ENCODE results near the gene HTT. TPM values are rescaled to one million over a fixed set of nuclear protein-coding genes. Genes with fewer than 3 reads are reported as not detected.
"Not testable (repeated sequence)": the region's sequence is repeated elsewhere in the genome, so short reads cannot be mapped to it uniquely, and the experiment has no call there.

Gene HTT
- total RNA-seq, 2 experiments from 2014 or later: 52.5 to 55.7 TPM

DNA sequence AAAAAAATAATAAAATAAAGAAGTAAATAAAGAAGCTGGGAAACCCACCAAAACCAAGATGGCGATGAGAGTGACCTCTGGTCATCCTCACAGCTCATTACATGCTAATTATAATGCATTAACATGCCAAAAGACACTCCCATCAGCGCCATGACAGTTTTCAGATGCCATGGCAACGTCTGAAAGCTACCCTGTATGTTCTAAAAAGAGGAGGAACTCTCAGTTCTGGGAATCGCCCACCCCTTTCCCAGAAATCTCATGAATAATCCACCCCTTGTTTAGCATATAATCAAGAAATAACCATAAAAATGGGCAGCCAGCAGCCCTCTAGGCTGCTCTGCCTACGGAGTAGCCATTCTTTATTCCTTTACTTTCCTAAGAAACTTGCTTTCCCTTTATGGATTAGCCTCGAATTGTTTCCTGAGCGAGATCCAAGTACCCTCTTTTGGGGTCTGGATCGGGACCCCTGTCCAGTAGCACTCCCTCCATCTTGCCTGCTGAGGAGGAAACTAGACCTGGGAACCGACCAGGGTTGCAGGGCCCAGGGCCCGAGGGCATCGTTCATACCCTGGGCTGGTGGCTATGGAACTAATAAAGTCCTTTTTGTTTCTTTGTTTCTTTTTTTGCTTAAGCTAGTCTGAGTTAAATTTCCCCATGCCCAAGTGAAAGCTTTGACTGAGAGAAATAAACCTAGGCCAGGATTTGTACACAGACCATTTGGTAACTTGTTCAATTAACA is 31.0 kb upstream of the HTT start:
- ChIA-PET POLR2A (interaction anchor here (0.5 kb wide), 1 partner anchor 80 kb away, joined by 3 read pairs; the partner anchor contains the start of genes GRK4 and NOP14), CTCF (interaction anchor here (1.0 kb wide), 1 partner anchor 34 kb away, joined by 5 read pairs; no protein-coding TSS in a partner anchor)

DNA sequence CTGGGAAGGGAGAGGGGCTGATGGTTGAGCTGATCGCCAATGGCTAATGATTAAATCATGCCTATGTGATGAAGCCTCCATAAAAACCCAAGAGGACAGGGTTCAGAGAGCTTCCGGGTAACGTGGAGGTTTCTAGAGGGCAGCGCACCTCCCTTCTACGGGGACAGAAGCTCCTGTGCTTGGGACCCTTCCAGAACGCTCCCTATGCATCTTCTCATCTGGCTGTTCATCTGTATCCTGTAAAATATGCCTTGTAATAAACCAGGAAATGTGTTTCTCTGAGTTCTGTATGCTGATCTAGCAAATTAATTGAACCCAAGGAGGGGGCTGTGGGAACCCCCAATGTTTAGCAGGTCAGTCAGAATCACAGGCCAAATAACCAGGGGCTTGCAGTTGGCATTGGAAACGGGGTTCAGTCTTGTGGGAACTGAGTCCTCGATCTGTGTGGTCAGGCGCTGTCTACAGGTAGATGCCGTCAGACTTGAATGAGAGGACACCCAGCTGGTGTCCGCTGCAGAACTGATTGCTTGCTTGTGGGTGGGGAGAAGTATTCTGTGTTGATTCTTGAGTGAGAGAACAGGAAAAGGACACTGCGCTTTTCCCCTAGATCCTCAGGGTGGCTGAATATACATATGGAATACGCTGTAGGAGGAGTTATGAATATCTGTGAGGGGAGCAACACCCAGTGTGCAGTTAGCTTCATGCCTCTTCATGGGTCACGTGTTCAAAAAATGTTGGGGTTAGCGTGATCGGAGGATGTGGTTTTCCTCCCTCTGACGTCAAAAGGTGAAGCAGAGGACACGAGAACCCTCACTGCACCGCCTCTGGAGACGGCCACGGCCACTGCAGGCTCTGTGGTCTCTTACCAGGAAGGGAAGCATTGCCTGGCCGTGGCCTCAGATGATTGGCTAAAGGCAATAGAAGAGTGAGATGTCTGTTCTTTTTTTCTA is 29.3 kb upstream of the HTT start:
- POLR2A ChIA-PET: no interaction called here
- CTCF ChIA-PET: interaction anchor here (0.6 to 1.0 kb wide), 3 partner anchors 32 to 146 kb away, joined by 3 to 4 read pairs (median 3); partner anchors contain the start of genes GRK4 and NOP14

DNA sequence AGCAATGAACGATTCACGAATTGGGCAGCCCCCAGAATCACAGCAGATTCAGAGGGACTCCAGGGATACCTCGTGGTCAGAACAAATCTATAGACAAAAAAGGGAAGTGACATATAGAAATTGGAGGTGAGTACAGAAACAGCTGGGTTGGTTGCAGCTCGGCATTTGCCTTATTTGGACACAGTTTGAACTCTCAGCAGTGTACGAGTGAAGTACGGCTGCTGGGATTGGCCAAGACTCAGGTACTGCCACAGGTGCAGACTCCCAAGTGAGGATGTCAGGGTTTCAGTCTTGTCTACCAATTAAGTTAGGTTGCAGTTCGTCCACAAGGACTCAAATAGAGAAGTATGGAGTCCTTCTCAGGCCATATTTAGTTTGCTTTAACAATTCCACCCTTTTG is 28.3 kb upstream of the HTT start:
- ChIA-PET CTCF (interaction anchor here (1.4 to 2.7 kb wide), 2 partner anchors 9 to 15 kb away, joined by 4 to 7 read pairs; no protein-coding TSS in a partner anchor), POLR2A (no interaction called here)

DNA sequence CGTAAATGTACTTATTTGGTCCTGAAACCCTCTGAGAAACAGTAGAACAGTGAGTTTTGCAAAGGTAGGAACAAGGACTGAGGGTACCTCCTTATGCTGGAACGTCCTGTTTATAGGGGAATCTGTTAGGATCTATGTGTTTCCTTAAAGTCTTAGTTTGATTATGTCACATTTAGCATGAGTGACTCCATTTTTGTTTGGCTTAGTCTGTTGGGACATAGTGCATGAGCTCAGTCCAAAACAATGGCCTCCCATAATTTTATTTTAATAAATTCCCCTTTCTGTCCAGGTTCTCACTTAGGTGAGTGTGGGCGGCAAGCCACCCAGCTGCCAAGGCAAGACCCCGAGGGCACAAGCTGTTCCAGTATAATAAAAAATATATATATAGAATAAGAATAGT is 27.9 kb upstream of the HTT start:
- ChIA-PET POLR2A (no interaction called here), CTCF (interaction anchor here (1.4 to 2.7 kb wide), 2 partner anchors 10 to 14 kb away, joined by 4 to 7 read pairs; no protein-coding TSS in a partner anchor)

DNA sequence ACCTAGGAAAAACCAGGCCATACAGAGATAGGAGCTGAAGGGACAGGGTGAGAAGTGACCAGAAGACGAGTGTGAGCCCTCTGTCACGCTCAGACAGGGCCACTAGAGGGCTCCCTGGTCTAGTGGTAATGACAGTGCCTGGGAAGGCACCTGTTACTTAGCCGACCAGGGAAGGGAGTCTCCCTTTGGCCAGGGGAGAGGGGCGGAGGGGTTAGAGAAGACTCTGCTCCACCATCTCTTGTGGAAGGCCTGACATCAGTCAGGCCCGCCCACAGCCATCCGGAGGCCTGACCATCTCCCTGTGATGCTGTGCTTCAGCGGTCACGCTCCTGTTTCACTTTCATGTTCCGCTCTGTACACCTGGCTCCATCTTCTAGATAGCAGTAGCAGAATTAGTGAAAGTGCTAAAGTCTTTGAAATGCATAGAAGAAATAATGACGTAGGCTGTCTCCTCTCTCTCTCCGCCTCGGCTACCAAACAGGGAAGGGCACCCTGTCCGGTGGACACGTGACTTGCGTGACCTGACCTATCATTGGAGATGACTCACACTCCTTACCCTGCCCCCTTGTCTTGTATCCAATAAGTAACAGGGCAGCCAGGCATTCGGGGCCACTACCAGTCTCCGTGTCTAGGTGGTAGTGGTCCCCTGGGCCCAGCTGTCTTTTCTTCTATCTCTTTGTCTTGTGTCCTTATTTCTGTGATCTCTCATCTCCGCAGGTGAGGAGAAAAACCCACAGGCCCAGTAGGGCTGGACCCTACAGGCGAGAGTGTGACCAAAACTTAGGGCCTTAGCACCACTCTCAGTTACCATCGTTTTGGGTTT is 26.8 kb upstream of the HTT start:
- POLR2A ChIA-PET: interaction anchor here (0.6 kb wide), 1 partner anchor 77 kb away, joined by 4 read pairs; no protein-coding TSS in a partner anchor
- CTCF ChIA-PET: interaction anchor here (1.4 to 2.7 kb wide), 2 partner anchors 11 to 13 kb away, joined by 4 to 7 read pairs; no protein-coding TSS in a partner anchor

DNA sequence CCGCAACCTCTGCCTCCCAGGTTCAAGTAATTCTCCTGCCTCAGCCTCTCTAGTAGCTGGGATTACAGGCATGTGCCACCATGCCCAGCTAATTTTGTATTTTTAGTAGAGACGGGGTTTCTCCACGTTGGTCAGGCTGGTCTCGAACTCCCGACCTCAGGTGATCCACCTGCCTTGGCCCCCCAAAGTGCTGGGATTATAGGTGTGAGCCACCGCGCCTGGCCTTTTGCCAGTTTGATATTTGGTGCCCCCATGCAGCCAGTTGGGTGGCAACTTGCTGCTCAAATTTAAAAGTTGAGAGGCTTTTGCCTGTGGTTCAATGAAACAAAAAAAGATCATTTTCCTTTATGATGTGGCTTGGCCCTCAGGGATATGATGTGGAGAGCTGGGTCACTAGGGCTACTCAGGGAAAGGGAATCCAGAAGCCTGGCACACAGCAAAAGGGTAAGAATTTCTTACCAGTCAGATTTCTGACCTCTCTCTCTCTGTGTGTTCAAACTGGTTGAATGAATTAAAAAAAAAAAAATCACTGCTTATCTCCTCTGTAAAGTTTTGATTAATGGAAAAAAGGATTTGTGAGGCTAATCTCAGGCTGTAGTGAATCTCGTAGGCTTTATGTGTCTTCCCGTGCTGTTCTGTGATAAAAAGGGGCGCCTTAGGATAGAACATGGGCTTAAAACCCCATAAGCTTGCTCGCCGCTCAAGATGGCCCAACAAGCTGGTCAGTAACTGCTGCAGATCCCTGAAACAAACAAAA is 23.2 kb upstream of the HTT start:
- POLR2A ChIA-PET, CTCF ChIA-PET: not testable (repeated sequence)

DNA sequence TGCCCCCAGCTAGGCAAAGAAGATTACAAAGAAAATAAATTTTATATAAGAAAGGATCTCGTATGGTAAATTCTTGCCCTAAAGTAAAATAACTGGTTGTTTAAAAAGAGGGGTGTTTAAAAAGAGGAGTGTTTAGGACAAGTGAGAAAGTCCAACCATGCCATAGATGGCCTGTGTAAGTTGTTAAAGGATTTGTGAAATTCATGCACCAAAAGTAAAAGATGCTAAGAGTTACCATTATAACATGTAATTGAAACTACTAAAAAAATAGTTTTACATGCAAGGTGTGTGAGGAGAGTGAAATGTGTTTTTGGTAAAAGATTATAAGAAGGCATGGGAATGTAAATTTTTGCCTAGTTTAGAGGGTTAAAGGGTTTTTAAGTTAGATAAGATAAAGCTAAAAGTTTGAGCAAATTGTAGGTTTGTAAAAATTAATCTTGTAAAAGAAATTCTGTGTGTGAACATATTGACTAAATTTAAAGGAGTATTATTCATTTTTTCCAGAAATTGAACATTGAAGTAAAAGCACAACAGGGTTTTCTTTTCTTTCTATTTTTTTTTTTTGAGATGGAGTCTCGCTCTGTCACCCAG is 20.2 kb upstream of the HTT start:
- ChIA-PET CTCF (interaction anchor here (0.7 kb wide), 1 partner anchor 90 kb away, joined by 5 read pairs; no protein-coding TSS in a partner anchor), POLR2A (interaction anchor here (0.7 kb wide), 1 partner anchor 19 kb away, joined by 3 read pairs; no protein-coding TSS in a partner anchor)

DNA sequence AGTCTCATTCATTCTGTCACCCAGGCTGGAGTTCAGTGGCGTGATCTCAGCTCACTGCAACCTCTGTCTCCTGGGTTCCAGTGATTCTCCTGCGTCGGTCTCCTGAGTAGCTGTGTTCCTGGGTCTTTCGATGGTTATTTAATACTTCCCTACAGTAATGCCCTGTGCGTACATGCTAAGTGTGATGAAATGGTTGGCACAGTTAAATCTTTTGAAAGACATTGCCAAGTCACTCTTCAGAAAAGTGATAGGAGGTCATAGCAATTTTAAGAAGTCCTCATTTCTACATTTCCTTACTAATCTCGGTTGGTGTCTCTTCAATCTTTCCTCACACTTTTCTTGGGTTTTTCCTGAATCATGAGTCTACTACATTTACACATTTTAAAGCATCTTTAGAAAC is 14.5 kb upstream of the HTT start:
- POLR2A ChIA-PET: no interaction called here

DNA sequence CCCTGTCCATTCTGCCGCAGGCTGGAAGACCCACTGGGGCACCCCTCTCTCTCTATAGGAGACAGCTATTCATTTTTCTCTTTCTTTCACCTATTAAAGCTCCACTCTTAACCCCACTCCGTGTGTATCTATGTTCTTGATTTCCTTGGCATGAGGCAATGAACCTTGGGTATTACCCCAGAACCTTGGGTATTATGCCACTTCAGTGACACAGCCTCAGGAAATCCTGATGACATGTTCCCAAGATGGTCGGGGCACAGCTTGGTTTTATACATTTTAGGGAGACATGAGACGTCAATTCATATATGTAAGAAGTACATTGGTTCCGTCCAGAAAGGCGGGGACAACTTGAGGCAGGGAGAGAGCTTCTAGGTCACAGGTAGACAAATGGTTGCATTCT is 13.5 kb upstream of the HTT start:
- ChIA-PET POLR2A (no interaction called here), CTCF (interaction anchor here (1.2 kb wide), 1 partner anchor 14 kb away, joined by 4 read pairs; no protein-coding TSS in a partner anchor)

More for the DNA sequence above, 14.5 kb upstream of the HTT start:
- CTCF ChIA-PET: interaction anchor here (1.2 kb wide), 1 partner anchor 19 kb away, joined by 3 read pairs; no protein-coding TSS in a partner anchor

DNA sequence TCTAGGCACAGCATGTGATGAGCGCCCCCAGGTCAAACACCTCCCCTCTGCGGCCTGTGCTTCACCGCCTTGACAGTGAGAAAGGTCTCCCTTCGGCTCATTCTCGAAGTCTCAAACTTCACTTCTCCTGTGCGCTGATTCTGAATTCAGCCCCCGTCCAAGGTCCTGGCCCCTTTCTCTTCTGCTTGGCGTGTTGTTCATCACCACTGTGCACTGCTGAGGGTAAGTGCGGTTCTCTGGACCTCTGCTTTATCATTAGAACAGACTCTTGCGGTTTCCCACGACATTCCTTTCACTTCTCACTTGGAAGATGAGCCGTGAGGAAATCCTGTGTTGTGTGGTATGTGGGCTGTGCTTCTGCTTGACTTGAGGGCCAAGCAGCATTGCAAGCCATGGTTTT is 12.0 kb upstream of the HTT start:
- POLR2A ChIA-PET: no interaction called here
- CTCF ChIA-PET: no interaction called here

DNA sequence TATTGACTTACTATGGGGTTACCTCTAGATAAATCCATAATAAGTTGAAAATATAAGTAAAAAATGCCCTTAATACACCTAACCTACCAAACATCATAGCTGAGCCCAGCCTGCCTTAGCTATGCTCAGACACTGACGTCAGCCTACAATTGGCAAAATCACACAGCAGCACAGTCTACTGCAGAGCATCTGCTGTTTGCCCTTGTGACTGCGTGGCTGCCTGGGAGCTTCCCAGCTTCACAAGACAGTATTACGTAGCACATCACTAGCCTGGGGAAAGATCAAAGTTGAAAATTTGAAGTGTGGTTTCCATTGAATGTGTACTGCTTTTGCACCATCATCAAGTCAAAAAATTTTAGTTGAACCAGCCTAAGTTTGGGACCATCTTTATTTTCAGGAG is 8.9 kb upstream of the HTT start:
- POLR2A ChIA-PET: no interaction called here
- CTCF ChIA-PET: no interaction called here

DNA sequence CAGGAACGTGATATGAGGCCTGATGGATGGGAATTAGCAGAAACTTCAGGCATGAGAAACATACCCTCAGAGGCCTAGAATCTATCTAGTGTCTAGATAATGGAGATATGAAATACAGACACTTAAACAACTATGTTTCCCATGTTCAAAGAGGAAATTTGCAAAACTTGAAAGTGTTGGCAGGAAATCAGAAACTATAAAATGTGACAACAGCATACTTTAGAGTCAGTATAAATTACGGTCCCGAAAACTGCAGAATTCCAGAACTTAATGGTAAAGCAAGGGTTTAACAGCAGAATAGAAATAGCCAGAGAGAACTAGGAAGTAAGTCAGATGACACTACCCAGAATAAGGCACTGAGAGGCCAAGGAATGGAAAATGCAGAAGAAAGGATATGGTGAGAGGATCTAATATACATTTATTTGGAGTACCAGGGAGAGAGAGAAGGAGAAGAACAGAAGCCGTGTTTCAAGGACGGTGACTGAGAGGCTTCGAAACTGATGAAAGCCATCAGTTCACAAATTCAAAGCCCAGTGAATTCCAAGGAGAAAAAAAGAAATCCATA is 7.6 kb upstream of the HTT start:
- CTCF ChIA-PET: interaction anchor here (1.2 kb wide), 1 partner anchor 34 kb away, joined by 3 read pairs; no protein-coding TSS in a partner anchor
- POLR2A ChIA-PET: no interaction called here

DNA sequence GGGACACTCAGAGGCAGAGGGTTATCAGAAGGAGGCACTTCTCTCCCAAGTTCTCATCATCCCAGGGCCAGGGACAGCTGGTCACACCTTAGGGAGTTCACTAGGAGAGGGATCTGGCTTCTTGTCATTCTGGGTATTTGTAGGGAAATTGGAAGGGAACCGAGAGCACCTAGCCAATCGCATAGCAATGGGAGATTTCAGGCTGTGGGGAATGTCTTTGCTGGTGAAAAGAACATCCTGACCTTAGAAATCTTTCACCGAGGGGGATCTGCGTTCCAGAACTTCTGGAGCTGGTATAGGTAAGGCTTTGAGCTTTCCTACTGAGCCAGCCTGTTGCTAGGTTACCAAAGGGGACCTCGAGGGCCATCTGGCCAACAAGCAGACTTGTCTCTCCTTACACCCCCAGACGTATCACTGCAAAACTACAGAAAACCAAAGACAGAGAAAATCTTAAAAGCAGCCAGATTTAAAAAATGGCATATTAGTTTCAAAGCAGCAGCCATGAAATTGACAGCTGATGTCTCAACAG is 6.9 kb upstream of the HTT start:
- POLR2A ChIA-PET: no interaction called here
- CTCF ChIA-PET: interaction anchor here (1.2 kb wide), 1 partner anchor 34 kb away, joined by 3 read pairs; no protein-coding TSS in a partner anchor

DNA sequence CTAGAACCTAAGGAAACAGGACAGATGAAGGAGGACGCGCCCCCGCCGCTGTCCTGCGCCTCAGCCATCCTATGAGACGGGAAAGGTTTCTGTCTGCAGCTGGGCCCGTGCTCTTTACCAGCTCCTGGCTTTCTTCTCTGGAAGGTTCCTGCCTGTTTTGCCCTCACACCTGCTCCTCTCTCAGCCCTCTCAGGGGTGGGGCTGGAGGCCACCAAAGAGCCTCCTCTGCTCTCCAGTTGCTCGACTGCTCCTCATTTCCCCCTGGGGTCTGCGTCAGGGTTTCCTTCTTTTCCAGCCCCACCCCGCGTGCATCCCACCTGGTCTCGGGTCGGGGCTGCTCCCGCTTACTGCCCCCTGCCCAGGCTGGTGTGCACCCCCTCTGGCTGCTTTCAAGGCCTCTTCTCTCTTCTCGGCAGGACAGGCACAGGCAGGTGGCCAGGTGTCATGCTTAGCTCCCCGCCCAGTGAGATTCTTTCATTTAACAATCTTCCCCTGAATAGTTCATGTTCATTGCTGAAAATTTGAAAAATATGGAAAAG is 4.8 kb upstream of the HTT start:
- ChIA-PET POLR2A (no interaction called here), CTCF (no interaction called here)

DNA sequence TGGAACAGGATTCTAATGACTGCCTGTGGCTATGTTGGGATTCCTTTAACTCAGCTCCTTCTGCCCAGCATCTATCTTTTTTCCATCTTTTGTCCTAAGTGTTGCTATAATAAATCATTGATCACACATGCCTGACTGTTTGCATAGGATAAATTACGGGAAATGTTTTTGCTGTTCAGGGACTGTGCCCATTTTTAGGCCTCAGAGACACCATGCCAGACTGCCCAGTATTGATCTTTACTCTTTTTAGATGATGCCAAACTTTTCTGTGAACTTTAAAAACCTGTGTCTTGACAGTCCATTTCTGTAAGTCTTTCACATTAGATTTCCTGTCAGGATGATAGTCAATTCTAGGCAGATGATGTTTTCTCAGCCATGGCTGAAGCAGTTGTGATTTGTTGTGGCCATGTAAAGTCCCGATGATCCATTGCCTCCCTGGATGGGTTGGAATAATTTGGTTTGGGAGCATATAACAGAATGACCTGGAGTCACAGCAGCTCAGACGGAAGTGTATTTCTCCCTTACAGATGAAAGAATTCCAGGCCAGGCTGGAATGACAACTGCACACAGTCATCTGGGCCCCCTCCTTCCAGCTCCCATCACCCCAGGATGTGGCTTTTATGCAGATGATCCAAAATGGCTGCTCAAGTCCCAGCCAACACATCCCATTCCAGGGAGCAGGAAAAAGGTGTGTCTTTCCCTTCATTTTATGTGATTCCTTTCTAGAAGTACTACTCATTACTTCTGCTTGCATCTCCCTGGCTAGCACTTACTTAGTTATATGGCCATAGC is 3.6 kb upstream of the HTT start:
- POLR2A ChIA-PET: no interaction called here
- CTCF ChIA-PET: no interaction called here

DNA sequence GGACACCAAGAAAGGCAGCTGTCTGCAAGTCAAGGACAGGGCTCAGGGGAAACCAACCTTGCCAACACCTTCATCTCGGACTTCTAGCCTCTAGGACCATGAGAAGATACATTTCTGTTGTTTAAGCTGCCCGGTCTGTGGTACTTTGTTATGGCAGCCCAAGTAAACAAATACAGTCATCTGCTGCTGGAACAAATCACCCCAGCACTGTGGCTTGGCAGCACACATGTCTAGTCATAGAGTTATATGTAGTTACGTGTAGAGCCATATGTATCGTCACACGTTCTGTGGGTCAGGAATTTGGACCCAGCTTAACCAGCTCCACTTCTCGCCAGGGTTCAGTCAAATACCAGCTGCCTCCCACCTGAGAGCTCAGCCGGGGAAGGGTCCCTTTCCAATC is 2.7 kb upstream of the HTT start:
- ChIA-PET POLR2A (no interaction called here), CTCF (no interaction called here)

Measured in activated CD8-positive, alpha-beta memory T cell treated with anti-CD3 and anti-CD28 coated beads for 36 hours (primary cell).